GM23248 (cell line): ENCODE data around the gene TSPYL6. TPM values are rescaled to one million over a fixed set of nuclear protein-coding genes. Genes with fewer than 3 reads are reported as not detected.
A peak's percentile ranks its signal among the peaks of the same experiment; 100 is the strongest.

Experiments used
- DNase-seq: peaks from one replicate; pipeline ENCODE4 v3.0.0-alpha.2; 2015
- H2AFZ ChIP-seq: fragments of 200-600 bp; sonication (generic); 2 replicates; pipeline ENCODE4 v1.6.1; 2016; ENCODE audit warnings: antibody characterized with exemption
- H3F3A ChIP-seq: fragments of 200-600 bp; sonication (generic); 2 replicates; pipeline ENCODE4 v1.6.1; 2016; ENCODE audit warnings: mild to moderate bottlenecking, antibody characterized with exemption, mixed run types; ENCODE audit not compliant: insufficient read depth
- H3K27ac ChIP-seq: fragments of 200-600 bp; sonication (generic); 2 replicates; pipeline ENCODE4 v1.5.1; 2016; ENCODE audit warnings: mild to moderate bottlenecking
- H3K27me3 ChIP-seq: fragments of 200-600 bp; sonication (generic); replicated peaks from 2 replicates; pipeline ENCODE4 v1.6.1; 2016; ENCODE audit warnings: mild to moderate bottlenecking; ENCODE audit not compliant: insufficient read depth
- H3K36me3 ChIP-seq: fragments of 200-600 bp; sonication (generic); 2 replicates; pipeline ENCODE4 v1.6.1; 2016; ENCODE audit warnings: low read depth, mild to moderate bottlenecking
- H3K4me1 ChIP-seq: fragments of 200-600 bp; sonication (generic); 2 replicates; pipeline ENCODE4 v1.6.1; 2016; ENCODE audit warnings: mild to moderate bottlenecking; ENCODE audit not compliant: insufficient read depth
- H3K4me2 ChIP-seq: fragments of 200-600 bp; sonication (generic); one replicate; pipeline ENCODE4 v1.6.1; 2016; ENCODE audit warnings: mild to moderate bottlenecking; ENCODE audit not compliant: unreplicated experiment
- H3K4me3 ChIP-seq: fragments of 200-600 bp; sonication (generic); 2 replicates; pipeline ENCODE4 v1.5.1; 2016; ENCODE audit warnings: mild to moderate bottlenecking
- H3K79me2 ChIP-seq: fragments of 200-600 bp; sonication (generic); 2 replicates; pipeline ENCODE4 v1.6.1; 2016; ENCODE audit warnings: mild to moderate bottlenecking; ENCODE audit not compliant: insufficient read depth
- H3K9ac ChIP-seq: fragments of 200-600 bp; sonication (generic); 2 replicates; pipeline ENCODE4 v1.6.1; 2016; ENCODE audit warnings: mild to moderate bottlenecking
- H3K9me2 ChIP-seq: fragments of 200-600 bp; sonication (generic); 2 replicates; pipeline ENCODE4 v1.6.1; 2016; ENCODE audit warnings: mixed run types, mild to moderate bottlenecking, moderate library complexity; ENCODE audit not compliant: insufficient read depth
- H3K9me3 ChIP-seq: fragments of 200-600 bp; sonication (generic); one replicate; pipeline ENCODE4 v1.6.1; 2017; ENCODE audit warnings: low read depth
- H4K20me1 ChIP-seq: fragments of 200-600 bp; sonication (generic); 2 replicates; pipeline ENCODE4 v1.6.0; 2016; ENCODE audit not compliant: insufficient read depth
- EZH2 ChIP-seq: fragments of 200-600 bp; sonication (generic); IDR thresholded peaks from 2 replicates; pipeline ENCODE4 v1.6.1; 2018; ENCODE audit warnings: antibody characterized with exemption, mild to moderate bottlenecking; ENCODE audit not compliant: insufficient read depth, poor library complexity, severe bottlenecking
- EZH2phosphoT487 ChIP-seq: fragments of 200-600 bp; sonication (generic); IDR thresholded peaks from 2 replicates; pipeline ENCODE4 v1.6.1; 2018; ENCODE audit warnings: antibody characterized with exemption, moderate library complexity, mild to moderate bottlenecking, low read depth; ENCODE audit not compliant: insufficient read depth
- WGBS, 2 experiments: methylation state at CpG; one replicate each; pipeline ENCODE4 v1.1.6; 2015 to 2017; ENCODE audit warnings: low lambda C conversion rate in 2 of 2, low coverage in 1 of 2; ENCODE audit errors: missing lambda C conversion rate in 2 of 2; 5-methylcytosine and 5-hydroxymethylcytosine counted together
- in situ Hi-C: fragments of 300-500 bp; cut with MboI; formaldehyde crosslinking; loops from 2 replicates; pipeline ENCODE4 v1.15.0; 2020
- polyA plus RNA-seq: library from polyadenylated mRNA; unstranded; fragments of >200 nt; fragmentation: Nextera tagmentation; extraction: Ambion mirVana; gene quantifications from 2 replicates; pipeline ENCODE4 v1.2.1, GENCODE V29; 2016
- total RNA-seq: library from RNA; depleted of rRNA; stranded (reverse); fragments of >200 nt; shearing (Covaris generic); gene quantifications from 2 replicates; pipeline ENCODE4 v1.2.3, GENCODE V29; 2014

Gene TSPYL6
- total and polyA plus RNA-seq, 2 experiments from 2014 or later: not detected

DNA sequence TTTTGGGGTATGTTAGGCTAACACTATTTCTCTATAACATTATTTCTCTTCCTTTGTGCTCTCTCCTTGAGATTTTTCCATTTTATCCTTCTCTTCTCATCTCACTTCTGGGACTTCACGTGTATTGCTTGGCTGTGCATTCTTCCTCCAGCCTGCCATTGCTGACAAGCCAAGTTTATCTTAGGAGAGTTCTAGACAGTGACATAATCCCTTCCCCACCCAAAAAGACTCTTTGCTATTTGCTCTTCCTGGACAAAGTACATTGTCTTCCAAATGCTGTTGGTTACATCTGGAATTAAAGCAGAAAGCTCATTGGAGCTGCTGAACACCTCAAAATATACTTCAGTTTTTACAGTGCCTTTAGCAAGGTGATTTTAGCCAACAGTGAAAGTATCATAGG is 8.9 kb downstream of the TSPYL6 start:
- H3K4me2 ChIP-seq: no peak overlapping the region
- in situ Hi-C loops: no loop called here
- no peak overlapping the region for H2AFZ ChIP-seq
- 17 to 20% methylated on average over 1 of the region's 1 CpG for WGBS, 2 experiments
- no peaks in the 10 kb centered on the region for H3K9me2 ChIP-seq
- no peak for DNase-seq
- no peak overlapping the region for H3K9ac ChIP-seq
- no peaks in the 10 kb centered on the region for H3K27me3 ChIP-seq
- no peaks in the 10 kb centered on the region for H3K9me3 ChIP-seq
- H3K79me2 ChIP-seq: no peaks in the 10 kb centered on the region
- no peak for TF ChIP-seq EZH2
- no peak for TF ChIP-seq EZH2phosphoT487
- H3K27ac ChIP-seq: no peak overlapping the region
- H3K4me3 ChIP-seq: no peak overlapping the region
- H4K20me1 ChIP-seq: no peaks in the 10 kb centered on the region
- no peaks in the 10 kb centered on the region for H3K36me3 ChIP-seq
- H3F3A ChIP-seq: no peaks in the 10 kb centered on the region
- no peaks in the 10 kb centered on the region for H3K4me1 ChIP-seq

GRCh38 chr2:54240515-54241469 is 15.2 kb downstream of the TSPYL6 start:
- in situ Hi-C loops: no loop called here
- H2AFZ ChIP-seq: 0 out of 2 replicates have a peak overlapping the region, but pooled peaks have one; percentile 4
- no peaks in the 10 kb centered on the region for H3K36me3 ChIP-seq
- H3K9me3 ChIP-seq: no peaks in the 10 kb centered on the region
- H3K4me1 ChIP-seq: peaks cover 29% of the 10 kb centered on the region
- peaks cover 26% of the 10 kb centered on the region for H3F3A ChIP-seq
- H3K4me3 ChIP-seq: peak overlapping the region; percentile 19; the same call in 1 of the 2 replicates
- H3K27me3 ChIP-seq: no peaks in the 10 kb centered on the region
- H4K20me1 ChIP-seq: no peaks in the 10 kb centered on the region
- peak overlapping the region; percentile 32 for H3K9ac ChIP-seq
- H3K9me2 ChIP-seq: no peaks in the 10 kb centered on the region
- H3K4me2 ChIP-seq: peak overlapping the region; percentile 36
- H3K27ac ChIP-seq: peak overlapping the region; percentile 80
- peak; percentile 92 for DNase-seq
- 4 to 6% methylated on average over 5 of the region's 5 CpGs for WGBS, 2 experiments
- TF ChIP-seq EZH2: no peak
- no peak for TF ChIP-seq EZH2phosphoT487
- H3K79me2 ChIP-seq: no peaks in the 10 kb centered on the region

DNA sequence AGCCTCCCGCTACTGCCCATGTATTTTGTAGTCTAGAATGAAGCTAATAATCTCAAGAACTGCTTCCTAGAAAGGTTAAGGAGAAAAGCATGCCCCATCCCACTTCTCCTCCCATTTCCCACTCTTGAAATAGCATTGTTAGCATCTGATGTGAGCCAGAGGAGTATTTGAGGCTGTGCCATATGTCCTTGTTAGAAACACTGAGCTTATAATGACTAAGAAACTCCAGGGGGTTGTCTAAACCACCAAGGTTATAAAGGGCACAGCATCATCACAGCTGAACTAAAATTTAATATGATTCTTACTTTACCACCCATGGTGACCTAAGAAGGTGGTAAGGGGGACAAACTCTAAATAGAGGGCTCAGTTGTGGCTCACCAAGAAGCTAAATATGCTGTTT is 16.6 kb downstream of the TSPYL6 start:
- Histone ChIP-seq H3F3A (peaks cover 26% of the 10 kb centered on the region), H3K4me2 (peak overlapping the region; percentile 36), H2AFZ (no peak overlapping the region; the same call in 1 of the 2 replicates), H3K9ac (peak overlapping the region; percentile 32; the same call in 1 of the 2 replicates), H3K4me1 (peaks cover 29% of the 10 kb centered on the region), H3K79me2 (no peaks in the 10 kb centered on the region), H3K27me3 (no peaks in the 10 kb centered on the region), H3K27ac (peak overlapping the region; percentile 80), H3K36me3 (no peaks in the 10 kb centered on the region), H3K9me2 (no peaks in the 10 kb centered on the region; the same call in 1 of the 2 replicates), H4K20me1 (no peaks in the 10 kb centered on the region), H3K9me3 (no peaks in the 10 kb centered on the region), H3K4me3 (peak overlapping the region; percentile 19; the same call in 1 of the 2 replicates)
- in situ Hi-C loops: no loop called here
- 28 to 31% methylated on average over 1 of the region's 1 CpG for WGBS, 2 experiments
- TF ChIP-seq EZH2phosphoT487: no peak
- TF ChIP-seq EZH2: no peak
- peak; percentile 90 for DNase-seq

DNA sequence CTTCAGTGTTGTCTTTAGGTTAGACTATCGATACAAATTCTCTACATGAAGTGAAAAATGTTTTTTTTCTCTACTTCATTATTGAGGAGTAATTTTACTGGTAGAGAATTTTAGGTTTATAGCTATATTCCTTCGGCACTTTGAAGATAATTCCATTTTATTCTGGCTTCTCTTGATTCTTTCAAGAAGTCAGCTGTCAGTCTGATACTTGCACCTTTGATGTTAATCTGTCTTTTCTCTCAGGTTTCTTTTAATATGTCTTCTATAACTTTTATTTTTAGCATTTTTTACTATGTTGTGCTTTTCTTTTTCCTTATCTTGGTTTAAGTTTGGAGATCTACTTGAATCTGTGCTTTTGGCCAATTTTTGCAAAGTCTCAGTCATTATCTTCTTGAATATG is 18.6 kb downstream of the TSPYL6 start:
- H4K20me1 ChIP-seq: no peaks in the 10 kb centered on the region
- no peak overlapping the region for H3K4me2 ChIP-seq
- H3K9ac ChIP-seq: no peak overlapping the region
- H3K27me3 ChIP-seq: no peaks in the 10 kb centered on the region
- peaks cover 26% of the 10 kb centered on the region for H3F3A ChIP-seq
- in situ Hi-C loops: no loop called here
- no peak overlapping the region for H3K4me3 ChIP-seq
- TF ChIP-seq EZH2 (no peak), EZH2phosphoT487 (no peak)
- no peak overlapping the region for H2AFZ ChIP-seq
- no peak overlapping the region for H3K27ac ChIP-seq
- no peaks in the 10 kb centered on the region; the same call in 1 of the 2 replicates for H3K9me2 ChIP-seq
- no peaks in the 10 kb centered on the region for H3K36me3 ChIP-seq
- H3K79me2 ChIP-seq: no peaks in the 10 kb centered on the region
- no peaks in the 10 kb centered on the region for H3K9me3 ChIP-seq
- H3K4me1 ChIP-seq: peaks cover 29% of the 10 kb centered on the region
- no peak for DNase-seq
- WGBS, 2 experiments: 91 to 94% methylated on average over 2 of the region's 2 CpGs
